Measurements from ENCODE around the gene SLFNL1. TPM values are rescaled to one million over a fixed set of nuclear protein-coding genes. Genes with fewer than 3 reads are reported as not detected.

Gene SLFNL1
- not detected in 2 replicates for total RNA-seq (2014; rRNA removed; shearing (Covaris generic); ENCODE audit: low replicate concordance)

DNA sequence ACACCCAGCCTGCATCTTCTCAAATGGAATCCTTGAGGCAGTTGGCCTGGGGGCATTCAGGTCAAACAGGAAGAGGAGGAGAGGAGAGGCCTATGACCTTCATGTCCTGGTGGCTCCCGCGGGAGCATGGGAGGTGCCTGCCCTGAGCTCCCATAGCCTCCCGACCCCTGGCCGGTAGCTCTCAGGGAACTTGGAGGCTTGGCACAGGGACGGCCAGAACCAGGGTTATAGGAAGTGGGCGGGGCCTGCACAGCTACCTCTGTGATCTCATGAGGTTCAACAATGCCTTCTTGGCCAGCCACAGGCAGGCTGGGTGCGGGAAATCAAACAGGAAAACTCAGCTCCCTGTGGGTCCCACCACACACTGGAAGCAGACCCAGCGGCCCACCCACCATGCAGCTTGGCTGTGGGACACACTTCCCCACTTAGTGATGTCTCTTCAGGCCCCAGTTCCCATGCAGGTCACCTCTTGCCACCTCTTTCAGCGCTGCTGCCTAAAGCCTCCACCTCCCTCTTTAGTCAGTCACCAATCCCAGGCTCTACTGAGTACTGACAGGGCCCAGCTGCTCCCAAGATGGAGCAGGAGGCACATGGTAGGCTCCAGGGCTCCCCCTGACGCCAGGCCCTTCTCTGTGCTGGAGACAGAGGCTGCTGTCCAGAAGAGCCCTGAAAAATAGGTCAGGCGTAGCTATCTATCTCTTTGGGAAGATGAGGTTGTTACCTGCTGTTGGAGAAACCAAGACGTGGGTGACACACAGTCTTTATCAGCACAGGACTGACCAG is at the start of gene SLFNL1:
Gene SLFNL1, minus strand, starts transcription at position 200 of the 783 bp plus-strand sequence. CDS start 1,065 bp downstream, outside the sequence.
- H3K27me3 ChIP-seq: no peaks in the 10 kb centered on the region
- H3K36me3 ChIP-seq: peaks cover 28% of the 10 kb centered on the region
- DNase-seq: peak; percentile 29
- no peaks in the 10 kb centered on the region for H3K9me3 ChIP-seq
- no peak within 1 kb of the TSS for H3K4me3 ChIP-seq

GRCh38 chr1:41056907-41057306 is 35.4 kb upstream of the SLFNL1 start:
- no peak overlapping the region for H3K4me3 ChIP-seq
- DNase-seq: no peak
- H3K36me3 ChIP-seq: peaks cover 12% of the 10 kb centered on the region
- no peaks in the 10 kb centered on the region for H3K27me3 ChIP-seq
- H3K9me3 ChIP-seq: no peaks in the 10 kb centered on the region

GRCh38 chr1:41053316-41053715 is 31.8 kb upstream of the SLFNL1 start:
- no peaks in the 10 kb centered on the region for H3K27me3 ChIP-seq
- H3K4me3 ChIP-seq: no peak overlapping the region
- peaks cover 7% of the 10 kb centered on the region for H3K36me3 ChIP-seq

GRCh38 chr1:41051022-41051421 is 29.5 kb upstream of the SLFNL1 start:
- Histone ChIP-seq H3K4me3 (no peak overlapping the region), H3K36me3 (peaks cover 16% of the 10 kb centered on the region), H3K9me3 (no peaks in the 10 kb centered on the region), H3K27me3 (no peaks in the 10 kb centered on the region)
- no peak for DNase-seq

More at GRCh38 chr1:41053316-41053715, 31.8 kb upstream of the SLFNL1 start:
- no peaks in the 10 kb centered on the region for H3K9me3 ChIP-seq
- no peak for DNase-seq

- Histone ChIP-seq H3K4me3 (no peak overlapping the region), H3K9me3 (no peaks in the 10 kb centered on the region), H3K36me3 (peaks cover 24% of the 10 kb centered on the region), H3K27me3 (no peaks in the 10 kb centered on the region)
- DNase-seq: no peak
Observed at GRCh38 chr1:41048540-41048939, 27.0 kb upstream of the SLFNL1 start.

GRCh38 chr1:41046347-41046775 is 24.8 kb upstream of the SLFNL1 start:
- H3K27me3 ChIP-seq: no peaks in the 10 kb centered on the region
- H3K9me3 ChIP-seq: no peaks in the 10 kb centered on the region
- peaks cover 31% of the 10 kb centered on the region for H3K36me3 ChIP-seq
- DNase-seq: no peak
- no peak overlapping the region for H3K4me3 ChIP-seq

- Histone ChIP-seq H3K4me3 (no peak overlapping the region), H3K36me3 (peaks cover 35% of the 10 kb centered on the region), H3K9me3 (no peaks in the 10 kb centered on the region), H3K27me3 (no peaks in the 10 kb centered on the region)
- peak; percentile 33 for DNase-seq
Observed at GRCh38 chr1:41045740-41046139, 24.2 kb upstream of the SLFNL1 start.

DNA sequence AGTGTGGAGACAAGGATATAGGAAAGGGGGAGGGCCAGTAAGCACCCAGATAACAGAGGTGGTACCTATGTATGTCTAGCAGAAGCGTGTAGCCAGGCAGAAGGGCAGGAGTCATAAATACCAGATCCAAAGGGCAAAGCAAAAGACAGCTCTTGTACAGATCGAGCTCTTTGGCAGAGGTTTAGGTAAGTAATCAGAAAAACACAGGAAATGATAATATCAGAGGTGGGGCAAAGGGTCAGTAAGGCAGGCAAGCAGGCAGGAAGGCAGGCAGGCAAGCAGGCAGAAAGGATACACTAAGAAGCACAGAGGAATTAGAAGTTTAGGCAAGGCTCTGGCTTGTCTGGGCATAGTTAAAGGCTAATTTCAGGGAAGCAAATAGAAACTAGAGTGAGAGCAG is 22.7 kb upstream of the SLFNL1 start:
- Histone ChIP-seq H3K4me3 (no peak overlapping the region), H3K36me3 (peaks cover 35% of the 10 kb centered on the region)

DNA sequence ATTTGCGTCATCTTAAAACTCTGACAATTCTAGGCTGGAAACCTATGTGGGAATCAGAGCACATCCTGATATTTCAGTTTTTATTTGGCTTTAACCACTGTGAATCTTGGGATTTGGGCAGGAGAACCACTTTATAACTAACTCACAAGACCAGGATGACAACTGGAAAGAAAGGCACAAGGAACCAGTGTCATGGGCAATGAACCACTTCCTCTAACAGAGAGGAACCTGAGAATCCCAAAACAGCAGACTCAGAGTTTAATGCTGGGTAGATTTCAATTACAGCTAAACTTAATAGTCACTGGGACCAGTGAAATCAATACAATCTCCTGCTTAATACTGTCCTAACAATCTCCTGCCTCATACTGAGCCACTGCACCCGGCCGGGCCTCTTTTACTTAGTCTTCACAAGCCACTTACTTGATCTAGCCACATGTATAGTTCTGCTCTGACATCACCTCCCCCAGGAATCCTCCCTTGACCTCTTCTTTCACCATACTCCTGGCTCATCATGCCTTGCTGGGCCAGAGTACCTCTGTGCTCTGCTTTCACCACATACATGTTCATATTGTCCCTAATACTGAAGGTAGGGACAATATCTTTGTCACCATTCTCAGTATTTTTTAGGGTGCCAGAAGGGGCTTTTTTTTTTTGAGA is 20.2 kb upstream of the SLFNL1 start:
- Histone ChIP-seq H3K9me3 (no peaks in the 10 kb centered on the region), H3K27me3 (no peaks in the 10 kb centered on the region), H3K36me3 (peaks cover 43% of the 10 kb centered on the region), H3K4me3 (no peak overlapping the region)
- DNase-seq: no peak

More for the DNA sequence above, 22.7 kb upstream of the SLFNL1 start:
- DNase-seq: no peak
- no peaks in the 10 kb centered on the region for H3K9me3 ChIP-seq
- H3K27me3 ChIP-seq: no peaks in the 10 kb centered on the region

- H3K9me3 ChIP-seq: no peaks in the 10 kb centered on the region
- no peak for DNase-seq
- no peaks in the 10 kb centered on the region for H3K27me3 ChIP-seq
- no peak overlapping the region for H3K4me3 ChIP-seq
- peaks cover 43% of the 10 kb centered on the region for H3K36me3 ChIP-seq
Observed at GRCh38 chr1:41038110-41038509, 16.6 kb upstream of the SLFNL1 start.

GRCh38 chr1:41037116-41037903 is 15.8 kb upstream of the SLFNL1 start:
- H3K36me3 ChIP-seq: peaks cover 42% of the 10 kb centered on the region
- H3K27me3 ChIP-seq: no peaks in the 10 kb centered on the region
- no peaks in the 10 kb centered on the region for H3K9me3 ChIP-seq
- no peak for DNase-seq
- H3K4me3 ChIP-seq: no peak overlapping the region

- Histone ChIP-seq H3K36me3 (peaks cover 45% of the 10 kb centered on the region), H3K9me3 (no peaks in the 10 kb centered on the region), H3K27me3 (no peaks in the 10 kb centered on the region), H3K4me3 (no peak overlapping the region)
- no peak for DNase-seq
Observed at GRCh38 chr1:41033272-41033671, 11.7 kb upstream of the SLFNL1 start.

DNA sequence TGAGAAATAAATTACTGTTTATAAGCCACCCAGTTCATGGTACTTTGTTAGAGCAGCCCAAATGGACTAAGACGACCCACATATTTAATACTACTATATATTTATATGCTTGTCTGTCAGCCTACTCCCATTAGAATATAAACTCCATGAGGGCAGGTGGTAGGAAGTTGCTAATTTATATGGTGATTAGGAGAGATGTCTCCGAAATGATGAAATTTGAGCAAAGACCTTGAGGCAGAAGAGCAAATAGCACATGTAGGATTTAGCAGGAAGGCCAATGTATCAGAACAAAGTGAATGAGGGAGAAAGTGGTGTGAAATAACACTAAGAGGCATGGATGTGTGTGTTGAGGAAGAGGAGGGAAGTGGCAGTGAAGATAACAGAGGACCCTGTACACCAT is 10.6 kb upstream of the SLFNL1 start:
- DNase-seq: no peak
- Histone ChIP-seq H3K9me3 (no peaks in the 10 kb centered on the region), H3K36me3 (peaks cover 44% of the 10 kb centered on the region), H3K27me3 (no peaks in the 10 kb centered on the region), H3K4me3 (no peak overlapping the region)

- no peak for DNase-seq
- no peaks in the 10 kb centered on the region for H3K27me3 ChIP-seq
- no peaks in the 10 kb centered on the region for H3K9me3 ChIP-seq
- H3K36me3 ChIP-seq: peaks cover 35% of the 10 kb centered on the region
- no peak overlapping the region for H3K4me3 ChIP-seq
Observed at GRCh38 chr1:41030872-41031616, 9.5 kb upstream of the SLFNL1 start.

- Histone ChIP-seq H3K9me3 (no peaks in the 10 kb centered on the region), H3K36me3 (peaks cover 34% of the 10 kb centered on the region), H3K27me3 (no peaks in the 10 kb centered on the region), H3K4me3 (no peak overlapping the region)
- DNase-seq: no peak
Observed at GRCh38 chr1:41028034-41028642, 6.6 kb upstream of the SLFNL1 start.

Data from MG63 (cell line).